HG03565 (cell line): ENCODE data around the gene TOP3A.
"Not testable (repeated sequence)": the region's sequence is repeated elsewhere in the genome, so short reads cannot be mapped to it uniquely, and the experiment has no call there.

Experiments used
- ATAC-seq: cut with Tn5 transposase; IDR thresholded peaks from one replicate; pipeline ENCODE4 v1.9.1; 2021; ENCODE audit warnings: mild to moderate bottlenecking, moderate library complexity; ENCODE audit not compliant: unreplicated experiment

TOP3A gene

DNA sequence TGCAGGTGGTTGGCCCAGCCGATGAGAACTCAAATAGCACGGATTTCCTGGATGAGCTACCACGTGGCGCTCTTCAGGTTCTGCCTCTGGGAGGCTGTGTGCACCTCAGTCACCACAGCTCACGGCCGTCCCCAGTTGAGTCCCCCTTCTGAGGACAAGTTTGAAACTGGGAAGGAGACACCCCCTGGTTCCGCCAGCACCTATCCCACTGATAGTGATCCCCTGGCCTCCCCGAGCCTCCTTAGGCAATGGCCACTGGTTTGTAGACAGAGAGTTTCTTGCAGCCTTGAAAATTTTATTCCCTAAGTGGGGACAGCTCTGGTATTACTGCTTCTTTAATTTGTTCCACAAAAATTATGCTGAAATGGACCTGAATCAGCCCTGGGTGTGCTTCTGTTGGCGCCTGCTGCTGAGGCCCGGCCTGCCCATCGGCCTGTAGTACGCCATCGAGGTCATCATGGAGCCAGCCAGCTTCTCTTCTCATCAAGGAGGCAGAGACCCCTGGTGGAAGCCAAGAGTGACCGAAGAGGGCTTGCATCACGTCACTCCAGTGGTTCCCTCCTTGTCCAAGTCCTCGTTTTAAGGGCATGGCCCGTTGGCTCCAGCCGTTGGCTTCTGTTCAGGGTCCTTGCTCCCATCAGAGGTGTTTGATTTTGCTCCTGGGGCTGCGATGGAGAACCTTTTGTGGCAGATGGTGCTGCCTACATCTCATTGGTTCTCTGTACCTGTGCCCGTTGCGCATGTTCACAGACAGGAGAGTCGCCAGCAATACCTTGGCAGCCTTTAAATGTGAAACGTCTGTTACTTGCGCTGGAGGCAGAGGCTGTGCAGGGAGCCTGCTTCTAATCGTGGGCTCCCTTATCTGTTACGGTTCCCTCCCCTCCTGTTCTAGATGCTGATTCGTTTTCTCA lies 9.6 kb upstream of the TOP3A start:
- no peak for ATAC-seq

DNA sequence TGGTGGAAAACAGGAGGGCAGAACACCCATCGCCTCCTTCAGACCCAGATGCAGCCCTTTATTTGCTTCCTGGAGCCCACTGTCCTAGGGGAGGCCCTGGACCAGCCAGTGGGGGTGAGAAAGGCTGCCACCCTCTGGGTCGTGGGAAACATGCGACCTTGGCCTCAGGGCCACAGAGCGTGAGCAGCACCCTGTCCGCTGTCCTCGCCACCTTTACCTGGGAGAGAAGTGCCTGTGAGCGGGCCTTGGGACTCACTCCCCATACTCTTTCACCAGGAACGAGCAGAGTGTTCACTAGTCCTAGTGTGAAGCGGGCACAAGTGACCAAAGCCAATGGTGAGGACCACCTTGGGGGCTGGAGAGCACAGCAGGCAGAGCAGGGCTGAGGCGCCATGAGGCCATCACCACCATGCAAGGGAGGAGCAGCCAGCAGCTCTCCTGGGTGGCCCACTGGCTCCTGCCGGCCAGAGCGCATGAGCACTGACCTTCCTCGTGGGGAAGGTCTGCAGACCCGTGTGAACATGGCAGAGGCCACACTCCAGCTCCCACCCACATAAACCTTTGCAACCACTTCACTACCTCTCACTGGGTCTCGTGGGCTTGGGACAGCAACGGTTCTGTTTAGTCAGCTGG lies 8.8 kb upstream of the TOP3A start:
- no peak for ATAC-seq

DNA sequence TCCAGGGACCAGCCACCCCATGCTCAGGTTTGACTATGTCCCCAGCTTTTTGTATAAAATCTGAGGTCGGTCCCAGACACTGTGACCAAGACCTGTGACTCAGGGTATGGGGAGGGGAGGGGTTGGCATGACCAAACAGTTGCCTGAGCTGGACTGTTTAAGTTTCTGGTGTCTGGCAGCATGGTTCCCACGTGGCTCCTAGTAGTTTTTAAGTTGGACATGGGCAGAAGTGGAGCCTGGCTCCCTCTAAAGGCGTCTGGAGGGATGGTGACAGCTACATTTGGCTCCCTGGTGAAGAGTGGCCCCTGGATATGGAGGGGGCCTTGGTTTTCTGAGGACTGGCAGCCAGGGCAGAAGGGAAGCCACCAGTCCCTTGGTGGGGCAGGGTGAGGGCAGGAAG lies 8.2 kb upstream of the TOP3A start:
- no peak for ATAC-seq

DNA sequence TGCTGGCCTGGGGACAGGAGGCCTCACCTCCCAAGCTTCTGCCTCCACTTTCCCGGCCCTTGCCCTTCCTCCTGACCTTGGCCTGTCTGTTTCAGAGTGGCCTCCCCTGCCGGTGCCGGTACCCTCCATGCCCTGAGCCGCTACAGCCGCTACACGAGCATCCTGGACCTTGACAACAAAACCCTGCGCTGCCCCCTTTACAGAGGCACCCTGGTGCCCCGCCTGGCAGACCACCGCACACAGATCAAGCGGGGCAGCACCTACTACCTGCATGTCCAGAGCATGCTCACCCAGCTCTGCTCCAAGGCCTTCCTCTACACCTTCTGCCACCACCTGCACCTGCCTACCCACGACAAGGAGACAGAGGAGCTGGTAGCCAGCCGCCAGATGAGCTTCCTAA lies 7.7 kb upstream of the TOP3A start:
- ATAC-seq = no peak

DNA sequence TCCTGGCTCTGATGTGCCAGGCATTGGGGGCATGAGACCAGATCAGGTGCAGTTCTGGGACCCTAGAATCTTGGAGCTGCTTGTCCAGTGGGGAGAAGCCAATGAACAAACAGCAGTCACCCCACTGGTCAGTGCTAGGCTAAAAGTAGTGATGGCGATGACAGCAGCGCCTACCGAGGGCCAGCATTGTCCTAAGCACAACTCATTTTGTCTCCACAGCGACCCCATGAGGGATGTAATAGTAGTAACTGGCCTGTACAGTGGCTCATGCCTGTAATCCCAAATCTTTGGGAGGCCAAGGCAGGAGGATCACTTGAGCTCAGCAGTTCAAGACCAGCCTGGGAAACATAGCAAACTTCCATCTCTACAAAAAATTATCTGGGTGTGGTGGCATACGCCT lies 6.5 kb upstream of the TOP3A start:
- no peak for ATAC-seq

DNA sequence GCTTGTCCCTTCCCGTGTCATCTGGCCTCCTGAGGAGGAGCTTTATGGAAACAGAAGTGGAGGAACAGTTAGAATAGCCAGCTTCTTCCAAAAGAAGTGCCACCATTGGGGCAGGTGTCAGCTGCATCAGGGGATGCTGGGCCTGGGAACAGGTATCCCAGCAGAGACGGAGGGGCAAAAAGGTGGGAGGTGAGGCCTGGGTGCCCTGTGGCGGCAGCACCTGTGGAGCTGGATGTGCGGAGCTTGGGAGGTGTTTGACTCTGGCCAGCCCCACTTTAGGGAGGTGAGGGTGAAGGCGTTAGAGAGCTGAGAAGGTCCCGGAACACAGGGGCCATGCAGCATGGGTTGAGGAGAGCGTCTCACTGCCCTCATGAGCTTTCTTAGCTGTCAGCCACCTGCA lies 5.5 kb upstream of the TOP3A start:
- ATAC-seq = no peak

DNA sequence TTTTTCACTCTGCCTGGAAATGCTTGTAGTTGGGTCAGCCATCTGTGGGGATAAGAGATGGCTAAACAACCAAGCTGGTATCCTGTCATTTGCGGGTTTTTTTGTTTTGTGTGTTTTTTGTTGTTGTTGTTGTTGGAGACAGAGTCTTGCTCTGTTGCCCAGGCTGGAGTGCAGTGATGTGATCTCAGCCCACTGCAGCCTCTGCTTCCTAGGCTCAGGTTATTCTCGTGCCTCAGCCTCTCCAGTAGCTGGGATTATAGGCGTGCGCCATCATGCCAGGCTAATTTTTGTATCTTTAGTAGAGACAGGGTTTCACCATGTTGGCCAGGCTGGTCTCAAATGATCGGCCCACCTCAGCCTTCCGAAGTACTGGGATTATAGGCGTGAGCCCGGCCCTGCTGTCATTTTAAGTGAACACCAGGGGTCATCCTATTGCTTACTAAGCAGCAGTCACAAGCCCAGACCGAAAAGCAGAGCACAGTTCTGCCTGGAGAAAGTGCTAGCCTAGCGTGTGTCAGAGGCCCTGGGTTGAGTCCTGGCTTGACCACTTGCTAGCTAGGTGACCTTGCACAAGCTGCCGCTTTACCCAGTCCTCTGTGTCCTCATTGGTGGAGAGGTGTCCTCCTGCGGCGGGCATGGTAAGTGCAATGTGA lies 4.9 kb upstream of the TOP3A start:
- ATAC-seq = no peak

DNA sequence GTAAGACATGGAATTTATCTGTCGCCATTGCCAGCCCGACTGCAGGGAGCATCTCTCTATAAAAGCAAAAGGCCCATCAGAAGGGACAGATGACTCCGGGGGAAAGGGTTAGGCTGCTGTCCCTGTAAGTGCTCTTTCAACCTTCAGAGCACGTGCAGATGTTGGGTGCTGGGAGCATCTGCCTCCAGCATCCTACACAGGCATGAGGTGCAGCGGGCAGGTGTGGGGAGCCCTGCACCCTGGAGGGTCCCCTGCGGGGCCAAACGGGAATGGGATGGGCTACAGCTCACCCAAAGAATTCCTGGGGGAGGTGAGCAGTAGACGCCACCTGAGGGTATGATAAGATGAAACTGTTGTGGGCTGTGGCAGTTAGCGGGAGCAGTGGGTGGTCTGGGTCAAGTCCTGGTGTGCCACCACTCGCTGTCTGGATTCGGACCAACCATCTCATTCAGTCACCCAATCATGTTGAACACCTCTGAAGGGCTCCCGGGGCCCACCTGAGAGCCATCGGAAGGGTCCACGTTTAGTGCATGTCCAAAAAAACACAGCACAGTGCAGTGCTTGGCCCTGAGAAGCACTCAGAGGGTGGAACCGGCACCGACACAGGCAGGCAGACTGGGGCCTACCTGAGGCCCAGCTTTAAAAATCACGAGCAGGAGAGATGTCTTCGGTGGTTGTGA lies 4.1 kb upstream of the TOP3A start:
- ATAC-seq = no peak

DNA sequence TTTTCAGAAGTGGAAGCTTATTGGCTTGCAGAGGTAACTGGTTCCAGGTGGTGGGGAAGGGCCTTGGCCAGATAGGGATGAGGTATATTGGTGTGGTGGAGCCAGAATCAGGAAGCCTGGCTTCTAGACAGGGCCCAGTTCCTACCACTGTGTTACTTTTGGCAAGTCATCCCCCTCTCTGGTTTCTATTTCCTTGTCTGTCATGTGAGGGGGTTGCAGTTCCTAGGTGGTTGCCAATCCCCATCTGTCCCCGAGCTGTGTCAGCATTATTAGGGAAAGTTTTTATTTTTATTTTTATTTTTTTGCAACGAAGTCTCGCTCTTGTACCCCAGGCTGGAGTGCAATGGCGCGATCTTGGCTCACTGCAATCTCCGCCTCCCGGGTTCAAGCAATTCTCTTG lies 3.3 kb upstream of the TOP3A start:
- ATAC-seq = no peak

DNA sequence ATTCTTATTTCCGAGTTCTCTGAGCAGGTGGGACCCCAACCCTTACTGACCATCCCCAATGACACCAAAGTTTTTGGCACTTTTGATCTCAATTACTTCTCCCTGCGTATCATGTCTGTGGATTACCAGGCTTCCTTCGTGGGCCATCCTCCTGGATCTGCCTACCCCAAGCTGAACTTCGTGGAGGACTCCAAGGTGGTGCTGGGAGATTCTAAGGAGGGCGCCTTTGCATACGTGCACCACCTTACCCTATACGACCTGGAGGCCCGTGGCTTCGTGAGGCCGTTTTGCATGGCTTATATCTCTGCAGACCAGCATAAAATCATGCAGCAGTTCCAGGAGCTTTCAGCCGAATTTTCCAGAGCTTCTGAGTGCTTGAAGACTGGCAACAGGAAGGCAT lies 1.2 kb upstream of the TOP3A start:
- no peak for ATAC-seq

DNA sequence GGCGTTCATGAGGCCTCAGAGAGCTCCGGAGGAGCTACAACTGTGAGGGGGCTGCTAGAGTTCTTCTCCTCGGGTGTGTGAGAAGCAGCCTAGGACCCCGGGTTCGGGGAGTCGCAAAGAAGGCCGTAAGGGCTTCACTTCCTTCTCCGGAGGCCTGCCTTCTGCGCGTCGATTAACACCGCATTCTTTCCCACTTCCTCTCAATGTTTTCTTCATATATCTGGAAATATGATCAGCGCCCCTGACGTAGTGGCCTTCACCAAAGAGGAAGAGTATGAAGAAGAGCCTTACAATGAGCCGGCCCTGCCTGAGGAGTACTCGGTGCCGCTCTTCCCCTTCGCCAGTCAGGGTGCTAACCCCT lies 748 bp upstream of the TOP3A start:
- ATAC-seq = no peak

DNA sequence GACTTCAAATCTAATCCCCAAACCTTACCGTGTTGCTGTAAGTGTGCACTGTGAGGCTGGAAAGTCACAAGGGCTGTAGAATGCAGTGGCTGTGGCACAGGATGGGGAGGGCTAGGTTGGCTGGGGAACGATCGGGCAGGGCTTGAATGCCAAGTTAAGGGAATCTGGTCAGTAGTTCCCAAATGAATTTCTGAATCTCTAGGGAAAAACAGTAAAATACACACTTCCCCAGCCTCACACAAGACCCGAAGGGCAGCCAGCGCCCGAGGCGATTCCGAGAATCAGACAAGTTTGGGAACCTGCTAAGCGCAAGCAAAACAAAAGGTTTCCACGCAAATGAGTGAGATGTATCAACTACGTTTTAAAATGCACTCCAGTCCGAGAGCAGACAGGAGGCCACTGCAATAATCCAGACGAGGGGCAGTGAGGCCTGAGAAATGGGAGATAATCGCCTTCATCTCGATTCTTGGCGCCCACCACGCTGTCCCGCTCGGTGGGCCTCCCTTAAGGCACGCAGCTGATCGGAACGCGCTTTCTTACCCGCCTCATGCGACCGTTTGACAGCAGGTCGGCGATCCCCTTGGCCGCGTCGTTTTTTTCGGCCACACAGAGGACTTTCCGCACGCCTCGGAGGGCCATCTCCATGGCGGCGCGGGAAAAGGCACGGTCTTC lies 599 bp downstream of the TOP3A start:
- ATAC-seq = no peak

DNA sequence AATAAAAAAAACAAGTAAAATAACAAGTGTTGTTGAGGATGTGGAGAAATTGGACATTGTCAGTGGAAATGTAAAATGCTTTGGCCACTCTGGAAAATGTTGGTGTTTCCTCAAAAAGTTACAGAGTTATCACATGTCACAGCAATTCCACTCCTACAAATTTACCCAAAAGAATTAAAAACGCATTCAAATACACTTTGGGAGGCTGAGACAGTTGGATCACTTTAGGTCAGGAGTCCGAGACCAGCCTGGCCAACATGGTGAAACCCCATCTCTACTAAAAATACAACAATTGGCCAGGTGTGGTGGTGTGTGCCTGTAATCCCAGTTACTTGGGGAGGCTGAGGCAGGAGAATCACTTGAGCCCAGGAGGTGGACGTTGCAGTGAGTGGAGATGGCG lies 5.6 kb downstream of the TOP3A start:
- no peak for ATAC-seq

DNA sequence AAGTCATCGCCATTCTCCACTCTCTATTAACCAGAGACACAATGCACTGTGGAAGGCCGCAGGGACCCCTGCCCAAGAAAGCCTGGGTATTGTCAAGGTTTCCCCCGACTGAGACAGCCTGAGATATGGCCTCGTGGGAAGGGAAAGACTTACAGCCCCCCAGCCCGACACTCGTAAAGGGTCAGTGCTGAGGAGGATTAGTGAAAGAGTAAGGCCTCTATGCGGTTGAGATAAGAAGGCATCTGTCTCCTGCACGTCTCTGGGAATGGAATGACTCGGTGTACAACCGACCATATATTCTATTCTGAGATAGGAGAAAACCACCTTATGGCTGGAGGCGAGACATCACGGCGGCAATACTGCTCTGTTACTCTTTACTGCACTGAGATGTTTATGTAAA lies 11.6 kb downstream of the TOP3A start:
- not testable (repeated sequence) for ATAC-seq

DNA sequence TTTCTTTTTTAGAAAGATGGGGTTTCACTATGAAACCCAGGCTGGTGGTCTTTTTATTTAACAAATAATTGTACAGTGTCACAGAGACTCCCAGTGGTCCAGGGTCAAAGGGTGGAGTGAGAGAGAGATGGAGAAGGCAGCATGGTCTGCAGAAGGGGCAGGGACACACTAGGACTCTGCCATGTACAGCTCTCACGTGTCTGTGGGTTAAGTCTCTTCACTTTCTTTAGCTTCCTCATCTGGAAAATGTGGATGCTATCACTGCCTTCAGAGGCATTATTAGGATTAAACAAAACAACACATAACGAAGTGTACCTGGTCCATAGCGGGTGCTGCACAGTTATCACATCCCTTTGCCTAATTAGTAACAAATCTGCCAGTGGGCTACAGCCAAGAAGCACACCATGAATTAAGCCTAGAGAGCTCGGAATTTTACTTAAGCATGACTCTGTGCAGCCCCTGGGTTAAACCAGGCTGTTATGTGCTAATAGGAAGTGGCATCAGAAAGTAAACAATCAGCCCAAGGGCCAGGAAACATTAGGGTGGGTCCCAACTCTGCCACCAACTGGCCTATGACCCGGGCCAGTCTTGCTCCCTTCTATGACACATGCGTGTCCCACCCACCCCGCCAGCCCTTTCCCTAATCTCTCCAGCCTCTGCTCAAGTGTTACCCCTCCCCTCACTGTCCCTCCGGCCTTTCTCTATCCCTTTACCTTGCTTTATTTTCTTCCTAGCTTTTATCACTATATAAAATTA lies 13.9 kb downstream of the TOP3A start:
- ATAC-seq = no peak

DNA sequence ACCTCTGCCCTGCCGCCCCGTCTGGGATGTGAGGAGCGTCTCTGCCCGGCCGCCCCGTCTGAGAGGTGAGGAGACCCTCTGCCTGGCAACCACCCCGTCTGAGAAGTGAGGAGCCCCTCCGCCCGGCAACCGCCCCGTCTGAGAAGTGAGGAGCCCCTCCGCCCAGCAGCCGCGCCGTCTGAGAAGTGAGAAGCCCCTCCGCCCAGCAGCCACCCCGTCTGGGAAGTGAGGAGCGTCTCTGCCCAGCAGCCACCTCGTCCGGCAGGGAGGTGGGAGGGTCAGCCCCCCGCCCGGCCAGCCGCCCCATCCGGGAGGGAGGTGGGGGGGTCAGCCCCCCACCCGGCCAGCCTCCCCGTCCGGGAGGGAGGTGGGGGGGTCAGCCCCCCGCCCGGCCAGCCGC lies 16.7 kb downstream of the TOP3A start:
- not testable (repeated sequence) for ATAC-seq

DNA sequence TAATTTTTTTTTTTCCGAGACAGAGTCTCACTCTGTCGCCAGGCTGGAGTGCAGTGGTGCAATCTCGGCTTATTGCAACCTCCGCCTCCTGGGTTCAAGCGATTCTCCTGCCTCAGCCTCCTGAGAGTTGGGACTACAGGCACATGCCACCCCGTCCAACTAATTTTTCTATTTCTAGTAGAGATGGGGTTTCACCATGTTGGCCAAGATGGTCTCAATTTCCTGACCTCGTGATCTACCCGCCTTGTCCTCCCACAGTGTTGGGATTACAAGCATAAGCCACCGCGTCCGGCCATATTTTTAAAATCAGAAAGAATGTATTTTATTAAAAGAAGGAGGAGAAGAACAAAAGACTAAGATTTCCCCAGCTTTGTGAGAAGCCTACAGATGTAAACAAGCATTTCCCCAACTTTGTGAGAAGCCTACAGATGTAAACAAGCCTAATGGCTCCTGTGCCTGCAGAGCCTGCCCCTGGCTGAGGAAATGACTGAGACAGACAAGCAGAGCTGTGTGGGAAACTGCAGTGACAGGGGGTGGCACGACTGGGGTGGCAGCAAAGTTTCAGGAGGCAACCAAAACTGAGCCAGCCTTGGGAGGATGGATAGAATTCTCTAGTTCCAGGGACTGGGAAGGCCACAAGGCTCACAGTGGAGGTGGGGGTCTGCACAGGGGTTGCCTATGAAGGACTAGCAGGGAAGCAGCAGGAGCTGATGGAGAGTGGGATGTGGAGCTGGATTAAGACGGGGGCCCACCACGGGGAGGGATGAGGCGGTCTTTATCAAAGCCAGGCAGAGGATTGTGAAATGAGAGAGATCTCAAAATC lies 22.9 kb downstream of the TOP3A start:
- no peak for ATAC-seq

DNA sequence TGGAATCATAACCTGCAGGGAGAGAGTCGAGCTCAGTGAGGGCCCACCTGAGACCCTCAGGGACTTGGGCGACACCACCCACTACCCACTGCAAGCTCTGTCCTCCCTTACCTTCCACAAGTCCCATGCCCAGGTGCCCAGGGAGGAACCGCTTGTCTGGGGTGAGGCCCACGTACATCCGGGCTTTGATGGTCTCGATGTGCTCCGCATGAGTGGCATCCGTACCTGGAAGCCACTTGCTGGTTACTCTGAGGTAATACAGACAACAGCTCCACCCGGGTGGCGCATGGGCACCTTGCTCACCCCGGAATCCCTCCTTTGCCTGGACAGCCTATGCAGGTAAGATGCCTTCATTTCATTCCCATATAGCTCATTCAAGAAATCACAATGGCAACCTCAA lies 29.5 kb downstream of the TOP3A start:
- no peak for ATAC-seq

DNA sequence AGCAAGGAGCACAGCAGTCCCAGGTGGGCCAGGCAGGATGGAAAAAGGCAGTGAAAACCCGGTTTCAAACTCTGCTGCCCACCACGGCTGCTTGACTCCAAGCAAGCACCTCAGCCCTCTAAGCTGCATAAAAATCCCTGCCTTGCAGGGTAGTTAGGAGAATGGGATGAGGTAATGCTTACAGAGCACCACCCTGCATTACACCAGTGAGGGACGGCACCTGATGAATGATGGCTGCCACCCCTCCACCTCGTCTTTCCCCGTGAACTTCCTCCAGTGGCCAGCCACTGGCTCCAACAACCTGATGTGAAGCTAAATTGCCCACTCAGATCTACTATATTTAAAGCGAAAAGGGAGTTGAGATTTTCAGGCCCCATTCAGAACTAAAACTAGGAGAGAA lies 33.0 kb downstream of the TOP3A start:
- ATAC-seq = no peak
